Caco-2 (cell line): ENCODE results near the gene SLC36A1. TPM values are rescaled to one million over a fixed set of nuclear protein-coding genes. Genes with fewer than 3 reads are reported as not detected.
"Not testable (repeated sequence)": the region's sequence is repeated elsewhere in the genome, so short reads cannot be mapped to it uniquely, and the experiment has no call there.

Experiments
- BruUV-seq: library from RNA; stranded (reverse); fragments of 400-500 nt; replicated peaks from 2 replicates; lab custom pipeline; 2021; lab: Mats Ljungman, UMichigan
- CTCF ChIA-PET: fragments of 300-600 bp; sonication (Branson Sonifier 250); formaldehyde crosslinking; loops from one replicate; lab custom pipeline; 2022; ENCODE audit warnings: antibody characterized with exemption; lab: Charles Lee
- POLR2A ChIA-PET: fragments of 300-600 bp; sonication (Branson Sonifier 250); formaldehyde crosslinking; loops from one replicate; lab custom pipeline; 2022; ENCODE audit warnings: antibody characterized with exemption; lab: Charles Lee
- DNase-seq, 2 experiments: peaks; one replicate each; pipeline versions ENCODE4 v3.0.0 to v3.0.0-alpha.2; 2020 to 2022
- H3K27me3 ChIP-seq: replicated peaks from 2 replicates; pipeline ENCODE4 v1.6.0; 2011; ENCODE audit warnings: low read length; ENCODE audit not compliant: control insufficient read depth, insufficient read depth
- H3K36me3 ChIP-seq: 2 replicates; pipeline ENCODE4 v1.5.1; 2011; ENCODE audit warnings: low read length; ENCODE audit not compliant: control insufficient read depth, insufficient read depth
- H3K4me1 ChIP-seq: fragments of 250-450 bp; sonication (Bioruptor Pico); 2 replicates; pipeline ENCODE4 v1.5.1; 2020; ENCODE audit warnings: mild to moderate bottlenecking
- H3K4me3 ChIP-seq: 2 replicates; pipeline ENCODE4 v1.5.1; 2011; ENCODE audit warnings: low read depth, mild to moderate bottlenecking, control low read depth, low read length
- H3K9me3 ChIP-seq: fragments of 250-450 bp; sonication (Bioruptor Pico); 2 replicates; pipeline ENCODE4 v1.5.1; 2020; ENCODE audit warnings: mild to moderate bottlenecking, moderate library complexity
- H3K27ac Mint-ChIP-seq: one replicate; pipeline ENCODE4 v1.8.0; 2022; ENCODE audit warnings: mixed read lengths; ENCODE audit not compliant: unreplicated experiment
- H3K27me3 Mint-ChIP-seq: one replicate; pipeline ENCODE4 v1.8.0; 2022; ENCODE audit warnings: mixed read lengths; ENCODE audit not compliant: insufficient read depth, unreplicated experiment
- H3K36me3 Mint-ChIP-seq: one replicate; pipeline ENCODE4 v1.8.0; 2022; ENCODE audit warnings: mild to moderate bottlenecking, mixed read lengths; ENCODE audit not compliant: insufficient read depth, unreplicated experiment
- H3K4me1 Mint-ChIP-seq: one replicate; pipeline ENCODE4 v1.8.0; 2022; ENCODE audit warnings: low read depth, mixed read lengths; ENCODE audit not compliant: unreplicated experiment
- H3K4me3 Mint-ChIP-seq: one replicate; pipeline ENCODE4 v1.8.0; 2022; ENCODE audit warnings: mild to moderate bottlenecking, moderate library complexity, mixed read lengths; ENCODE audit not compliant: unreplicated experiment
- H3K9me3 Mint-ChIP-seq: one replicate; pipeline ENCODE4 v1.8.0; 2022; ENCODE audit warnings: mixed read lengths; ENCODE audit not compliant: unreplicated experiment
- CTCF ChIP-seq, 2 experiments: fragments of 200-600 bp in 1 of 2; IDR thresholded peaks; 1 replicate in 1 of 2; 2 replicates in 1 of 2; pipeline versions ENCODE4 v1.5.1 to v1.8.0; 2011 to 2022; ENCODE audit warnings: antibody characterized with exemption in 1 of 2, control low read depth in 1 of 2, inconsistent platforms in 1 of 2, low read depth in 1 of 2, low read length in 1 of 2, mild to moderate bottlenecking in 1 of 2, moderate library complexity in 1 of 2; ENCODE audit not compliant: insufficient read depth in 1 of 2, severe bottlenecking in 1 of 2, unreplicated experiment in 1 of 2
- intact Hi-C: fragments of 100-400 bp; cut with micrococcal nuclease; formaldehyde crosslinking; loops from one replicate; pipeline ENCODE4 v1.10.0; 2022; ENCODE audit not compliant: unreplicated experiment
- total RNA-seq: library from RNA; stranded (reverse); gene quantifications from 2 replicates; pipeline ENCODE4 v1.2.3, GENCODE V29; 2022

The SLC36A1 gene
- total RNA-seq, 1 experiment from 2014 or later = 18.2 TPM

GRCh38 chr5:151499501-151500035 is 52.2 kb downstream of the SLC36A1 start:
- Mint-ChIP-seq H3K4me3 (no peak overlapping the region), H3K27ac (no peak overlapping the region), H3K27me3 (no peaks in the 10 kb centered on the region), H3K36me3 (no peaks in the 10 kb centered on the region), H3K9me3 (no peaks in the 10 kb centered on the region), H3K4me1 (no peaks in the 10 kb centered on the region)
- Histone ChIP-seq H3K36me3 (no peaks in the 10 kb centered on the region), H3K4me3 (no peak overlapping the region), H3K9me3 (no peaks in the 10 kb centered on the region), H3K4me1 (no peaks in the 10 kb centered on the region), H3K27me3 (no peaks in the 10 kb centered on the region)
- intact Hi-C loops = loop anchor here (1.0 to 5.0 kb wide), 6 partner anchors 24 to 243 kb away; partner anchors contain the start of gene SLC36A1
- TF ChIP-seq CTCF (IDR thresholded peaks at IDR 0.05; ENCODE audit: insufficient read depth in 1 of 2, low read depth in 1 of 2, low read length in 1 of 2, severe bottlenecking in 1 of 2, unreplicated experiment in 1 of 2) = no peak
- POLR2A ChIA-PET = no interaction called here
- no peak for DNase-seq
- BruUV-seq = no TSS peak
- CTCF ChIA-PET = interaction anchor here (1.2 to 1.3 kb wide), 2 partner anchors 52 to 153 kb away, joined by 3 to 6 read pairs; partner anchors contain the start of gene SLC36A1

GRCh38 chr5:151504006-151504405 is 56.6 kb downstream of the SLC36A1 start:
- intact Hi-C loops = loop anchor here (5.0 kb wide), 1 partner anchor 238 kb away; no protein-coding TSS in a partner anchor
- peaks cover 1% of the 10 kb centered on the region; the same call in 1 of the 2 replicates for H3K4me1 ChIP-seq
- no peak for TF ChIP-seq CTCF (IDR thresholded peaks at IDR 0.05; ENCODE audit: insufficient read depth in 1 of 2, low read depth in 1 of 2, low read length in 1 of 2, severe bottlenecking in 1 of 2, unreplicated experiment in 1 of 2)
- no TSS peak for BruUV-seq
- no peaks in the 10 kb centered on the region for H3K27me3 ChIP-seq
- ChIA-PET CTCF (no interaction called here), POLR2A (no interaction called here)
- H3K9me3 ChIP-seq = no peaks in the 10 kb centered on the region
- Mint-ChIP-seq H3K27me3 (no peaks in the 10 kb centered on the region), H3K4me1 (no peaks in the 10 kb centered on the region), H3K36me3 (no peaks in the 10 kb centered on the region), H3K4me3 (no peak overlapping the region), H3K9me3 (no peaks in the 10 kb centered on the region), H3K27ac (no peak overlapping the region)
- no peaks in the 10 kb centered on the region for H3K36me3 ChIP-seq
- H3K4me3 ChIP-seq = no peak overlapping the region
- no peak for DNase-seq

GRCh38 chr5:151508308-151508707 is 60.9 kb downstream of the SLC36A1 start:
- peaks cover 11% of the 10 kb centered on the region; the same call in 1 of the 2 replicates for H3K4me1 ChIP-seq
- H3K4me3 Mint-ChIP-seq, H3K27me3 ChIP-seq, H3K36me3 Mint-ChIP-seq, H3K4me3 ChIP-seq, intact Hi-C loops, H3K27me3 Mint-ChIP-seq, H3K9me3 ChIP-seq, H3K27ac Mint-ChIP-seq, POLR2A ChIA-PET, H3K36me3 ChIP-seq, DNase-seq, H3K9me3 Mint-ChIP-seq, H3K4me1 Mint-ChIP-seq, BruUV-seq: not testable (repeated sequence)
- CTCF ChIA-PET = interaction anchor here (1.1 to 1.5 kb wide), 3 partner anchors 15 to 144 kb away, joined by 3 to 5 read pairs (median 4); partner anchors contain the start of gene SLC36A1
